Neuronal stem cell (in vitro differentiated cells): ENCODE measurements around the gene FAP. TPM values are rescaled to one million over a fixed set of nuclear protein-coding genes. Genes with fewer than 3 reads are reported as not detected.

Source experiments
- DNase-seq: peaks from one replicate; pipeline ENCODE4 v3.0.0-alpha.2; 2013; ENCODE audit warnings: low spot score
- H2AFZ ChIP-seq: one replicate; pipeline ENCODE4 v1.6.1; 2013; ENCODE audit warnings: mild to moderate bottlenecking, low read length, inconsistent platforms
- H2AK5ac ChIP-seq: 2 replicates; pipeline ENCODE4 v1.6.1; 2013; ENCODE audit warnings: low read depth, mild to moderate bottlenecking, inconsistent platforms, low read length, moderate library complexity, mixed read lengths
- H2BK120ac ChIP-seq: 2 replicates; pipeline ENCODE4 v1.6.1; 2013; ENCODE audit warnings: low read depth, mild to moderate bottlenecking, inconsistent platforms, low read length, moderate library complexity, mixed read lengths
- H2BK12ac ChIP-seq: one replicate; pipeline ENCODE4 v1.6.1; 2013; ENCODE audit warnings: low read length, inconsistent platforms
- H2BK15ac ChIP-seq: 2 replicates; pipeline ENCODE4 v1.6.1; 2013; ENCODE audit warnings: mild to moderate bottlenecking, low read length, inconsistent platforms, mixed read lengths
- H2BK5ac ChIP-seq: one replicate; pipeline ENCODE4 v1.6.1; 2013; ENCODE audit warnings: inconsistent platforms, mild to moderate bottlenecking, low read length, moderate library complexity
- H3K14ac ChIP-seq: one replicate; pipeline ENCODE4 v1.6.1; 2013; ENCODE audit warnings: low read length, inconsistent platforms
- H3K18ac ChIP-seq: 2 replicates; pipeline ENCODE4 v1.6.1; 2013; ENCODE audit warnings: low read length, inconsistent platforms
- H3K23ac ChIP-seq: 2 replicates; pipeline ENCODE4 v1.6.1; 2013; ENCODE audit warnings: low read depth, mild to moderate bottlenecking, mixed read lengths, low read length, inconsistent platforms; ENCODE audit not compliant: poor library complexity
- H3K27ac ChIP-seq: replicated peaks from 3 replicates; pipeline ENCODE4 v1.5.1; 2013; ENCODE audit warnings: low read length, inconsistent platforms
- H3K27me3 ChIP-seq, 3 experiments: 2 replicates each; pipeline ENCODE4 v1.6.1; 2013; ENCODE audit warnings: low read length in 3 of 3, mild to moderate bottlenecking in 2 of 3, inconsistent platforms in 1 of 3, low read depth in 1 of 3, mixed read lengths in 1 of 3, moderate library complexity in 1 of 3; ENCODE audit not compliant: control insufficient read depth in 3 of 3, insufficient read depth in 3 of 3
- H3K36me3 ChIP-seq, 2 donors: replicated peaks in 1 of 2; 2 replicates each; pipeline ENCODE4 v1.6.1; 2013; ENCODE audit warnings: low read length in 2 of 2; ENCODE audit not compliant: control insufficient read depth in 2 of 2, insufficient read depth in 2 of 2
- H3K4ac ChIP-seq: 2 replicates; pipeline ENCODE4 v1.6.1; 2013; ENCODE audit warnings: inconsistent platforms, mild to moderate bottlenecking, low read length, moderate library complexity
- H3K4me1 ChIP-seq, 2 donors: 1 replicate in 1 of 2; 2 replicates in 1 of 2; pipeline ENCODE4 v1.6.1; 2013; ENCODE audit warnings: low read length in 2 of 2, low read depth in 1 of 2; ENCODE audit not compliant: control insufficient read depth in 2 of 2, insufficient read depth in 1 of 2
- H3K4me2 ChIP-seq: one replicate; pipeline ENCODE4 v1.6.1; 2013; ENCODE audit warnings: mild to moderate bottlenecking, low read length, inconsistent platforms; ENCODE audit not compliant: insufficient read depth, poor library complexity, severe bottlenecking
- H3K4me3 ChIP-seq, 2 donors: 2 replicates each; pipeline ENCODE4 v1.5.1; 2013; ENCODE audit warnings: low read length in 2 of 2, mild to moderate bottlenecking in 2 of 2, inconsistent platforms in 1 of 2, moderate library complexity in 1 of 2
- H3K79me1 ChIP-seq: one replicate; pipeline ENCODE4 v1.6.1; 2013; ENCODE audit warnings: low read depth, mild to moderate bottlenecking, inconsistent platforms, low read length, moderate library complexity
- H3K9ac ChIP-seq: one replicate; pipeline ENCODE4 v1.6.1; 2013; ENCODE audit warnings: mild to moderate bottlenecking, low read depth, low read length, inconsistent platforms; ENCODE audit not compliant: poor library complexity
- H3K9me3 ChIP-seq, 2 donors: replicated peaks in 1 of 2; 2 replicates each; pipeline versions ENCODE3 to v1.6.1; 2013; ENCODE audit warnings: low read length in 2 of 2, mild to moderate bottlenecking in 2 of 2, inconsistent platforms in 1 of 2, low read depth in 1 of 2, mixed read lengths in 1 of 2, moderate library complexity in 1 of 2; ENCODE audit not compliant: control insufficient read depth in 2 of 2, insufficient read depth in 1 of 2
- H4K8ac ChIP-seq: one replicate; pipeline ENCODE4 v1.6.1; 2013; ENCODE audit warnings: low read depth, mild to moderate bottlenecking, inconsistent platforms, low read length, moderate library complexity
- H4K91ac ChIP-seq: one replicate; pipeline ENCODE4 v1.6.1; 2013; ENCODE audit warnings: low read length, low read depth, mild to moderate bottlenecking, inconsistent platforms; ENCODE audit not compliant: poor library complexity
- WGBS, 2 donors: extraction: QIAGEN DNeasy Blood & Tissue Kit; methylation state at CpG; one replicate each; pipeline ENCODE4 v1.1.7; 2013; ENCODE audit warnings: missing lambda C conversion rate in 2 of 2, mixed read lengths in 1 of 2; ENCODE audit not compliant: insufficient read length in 2 of 2, insufficient replicate concordance in 1 of 2; ENCODE audit errors: extremely low coverage in 2 of 2; 5-methylcytosine and 5-hydroxymethylcytosine counted together
- polyA plus RNA-seq, 2 experiments: library from polyadenylated mRNA; stranded (reverse); fragments of 200-250 nt; gene quantifications; one replicate each; pipeline ENCODE4 v1.2.3, GENCODE V29; 2013

The FAP gene, protein sequence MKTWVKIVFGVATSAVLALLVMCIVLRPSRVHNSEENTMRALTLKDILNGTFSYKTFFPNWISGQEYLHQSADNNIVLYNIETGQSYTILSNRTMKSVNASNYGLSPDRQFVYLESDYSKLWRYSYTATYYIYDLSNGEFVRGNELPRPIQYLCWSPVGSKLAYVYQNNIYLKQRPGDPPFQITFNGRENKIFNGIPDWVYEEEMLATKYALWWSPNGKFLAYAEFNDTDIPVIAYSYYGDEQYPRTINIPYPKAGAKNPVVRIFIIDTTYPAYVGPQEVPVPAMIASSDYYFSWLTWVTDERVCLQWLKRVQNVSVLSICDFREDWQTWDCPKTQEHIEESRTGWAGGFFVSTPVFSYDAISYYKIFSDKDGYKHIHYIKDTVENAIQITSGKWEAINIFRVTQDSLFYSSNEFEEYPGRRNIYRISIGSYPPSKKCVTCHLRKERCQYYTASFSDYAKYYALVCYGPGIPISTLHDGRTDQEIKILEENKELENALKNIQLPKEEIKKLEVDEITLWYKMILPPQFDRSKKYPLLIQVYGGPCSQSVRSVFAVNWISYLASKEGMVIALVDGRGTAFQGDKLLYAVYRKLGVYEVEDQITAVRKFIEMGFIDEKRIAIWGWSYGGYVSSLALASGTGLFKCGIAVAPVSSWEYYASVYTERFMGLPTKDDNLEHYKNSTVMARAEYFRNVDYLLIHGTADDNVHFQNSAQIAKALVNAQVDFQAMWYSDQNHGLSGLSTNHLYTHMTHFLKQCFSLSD
- 0.13 TPM for polyA plus RNA-seq (2013, experiment 1 of 2)
- 0.28 TPM for polyA plus RNA-seq (2013, experiment 2 of 2)

DNA sequence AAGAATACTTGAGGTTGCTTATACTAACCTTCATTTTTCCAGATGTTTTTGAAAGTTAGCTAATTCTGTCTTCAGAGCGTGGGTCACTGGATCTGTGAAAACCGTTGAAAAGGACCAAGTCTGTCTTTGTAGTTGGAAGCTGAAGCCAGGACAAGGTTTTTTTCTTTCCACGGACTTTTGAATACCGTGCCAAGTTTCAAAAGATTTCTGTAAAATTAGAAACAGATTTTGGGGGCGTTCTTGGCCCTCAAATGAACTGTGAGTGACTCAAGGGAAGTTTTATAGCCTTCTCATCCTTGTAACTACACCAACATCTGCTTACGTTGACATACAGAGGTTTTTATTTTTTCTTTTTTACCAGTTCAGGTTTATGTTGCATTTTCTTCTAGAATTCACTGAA lies at the start of gene FAP:
FAP (minus strand) TSS at position 152 of the 400 bp plus-strand sequence; CDS start at position 34, 118 bp downstream.
- Histone ChIP-seq H2AK5ac (no peak within 1 kb of the TSS), H4K8ac (no peak within 1 kb of the TSS), H2BK15ac (no peak within 1 kb of the TSS), H4K91ac (no peak within 1 kb of the TSS), H2AFZ (no peak within 1 kb of the TSS), H2BK5ac (no peak within 1 kb of the TSS), H3K14ac (no peak within 1 kb of the TSS), H3K4me1 (peaks cover 0 to 3% of the 10 kb centered on the region in 2 donors), H3K9ac (no peak within 1 kb of the TSS), H3K9me3 (no peaks in the 10 kb centered on the region), H3K4me3 (no peak within 1 kb of the TSS), H3K36me3 (no peaks in the 10 kb centered on the region), H3K27me3 (no peaks in the 10 kb centered on the region), H3K4me2 (peak within 1 kb of the TSS; percentile 11), H3K18ac (no peak within 1 kb of the TSS), H3K4ac (no peak within 1 kb of the TSS), H3K23ac (no peak within 1 kb of the TSS), H3K79me1 (no peaks in the 10 kb centered on the region), H2BK120ac (no peak within 1 kb of the TSS), H2BK12ac (no peak within 1 kb of the TSS), H3K27ac (peak within 1 kb of the TSS; percentile 37)
- WGBS, 2 donors = no CpG with 5 or more reads among the region's 6 CpGs
- peak; percentile 23 for DNase-seq

- DNase-seq = no peak
- H3K79me1 ChIP-seq = no peaks in the 10 kb centered on the region
- H2BK15ac ChIP-seq = no peak overlapping the region
- no peak overlapping the region for H3K18ac ChIP-seq
- no peak overlapping the region for H3K4ac ChIP-seq
- H3K4me1 ChIP-seq = no peaks in the 10 kb centered on the region
- no peak overlapping the region for H3K23ac ChIP-seq
- H3K36me3 ChIP-seq = no peaks in the 10 kb centered on the region
- no CpG with 5 or more reads among the region's 3 CpGs for whole genome bisulfite sequencing, 2 donors
- no peaks in the 10 kb centered on the region for H3K9me3 ChIP-seq
- H2BK5ac ChIP-seq = no peak overlapping the region
- no peak overlapping the region for H3K27ac ChIP-seq
- H3K4me2 ChIP-seq = no peak overlapping the region
- H2BK12ac ChIP-seq = no peak overlapping the region
- no peak overlapping the region for H2BK120ac ChIP-seq
- H4K8ac ChIP-seq = no peak overlapping the region
- H3K9ac ChIP-seq = no peak overlapping the region
- H4K91ac ChIP-seq = no peak overlapping the region
- H3K14ac ChIP-seq = no peak overlapping the region
- H2AFZ ChIP-seq = no peak overlapping the region
- no peak overlapping the region for H2AK5ac ChIP-seq
- no peaks in the 10 kb centered on the region for H3K27me3 ChIP-seq
- no peak overlapping the region for H3K4me3 ChIP-seq
Measured at GRCh38 chr2:162291748-162292147, 48.5 kb upstream of the FAP start.

DNA sequence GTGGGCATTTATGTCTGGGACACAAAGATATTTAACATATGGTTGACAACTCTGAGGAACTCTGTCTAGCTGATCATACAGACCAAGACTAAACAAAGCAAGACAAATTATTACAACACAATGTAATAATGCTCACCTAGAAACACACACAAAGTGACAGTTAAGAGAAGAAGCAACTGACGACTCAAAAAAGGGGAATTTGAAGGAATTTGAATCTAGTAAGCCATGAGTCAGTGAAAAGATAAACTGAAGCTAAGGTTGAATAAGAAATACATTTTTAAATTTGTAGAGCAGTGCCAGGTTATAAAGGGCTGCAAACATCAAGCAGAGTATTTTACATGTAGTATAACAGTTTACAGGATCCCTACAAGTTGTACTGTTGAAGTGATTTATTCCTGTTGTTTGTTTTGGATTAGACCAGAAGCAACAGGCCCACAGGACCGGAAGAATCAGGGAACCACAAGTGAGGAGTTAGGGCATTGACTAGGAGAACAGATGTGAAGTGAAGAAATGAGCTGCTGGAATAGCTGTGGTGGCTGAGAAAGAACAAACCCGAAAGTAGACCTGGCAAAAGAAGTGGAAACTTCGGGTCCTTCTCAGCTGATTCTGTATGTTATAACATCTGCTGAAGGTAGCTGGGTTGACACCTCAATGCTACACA lies 39.6 kb upstream of the FAP start:
- Histone ChIP-seq H4K8ac (no peak overlapping the region), H3K14ac (no peak overlapping the region), H3K4me1 (no peaks in the 10 kb centered on the region), H2BK15ac (no peak overlapping the region), H3K36me3 (no peaks in the 10 kb centered on the region), H3K9ac (no peak overlapping the region), H3K79me1 (no peaks in the 10 kb centered on the region), H2BK5ac (no peak overlapping the region), H3K27ac (no peak overlapping the region), H3K18ac (no peak overlapping the region), H2BK120ac (no peak overlapping the region), H3K23ac (no peak overlapping the region), H3K4me2 (no peak overlapping the region), H3K4me3 (no peak overlapping the region), H2AFZ (no peak overlapping the region), H4K91ac (no peak overlapping the region), H3K27me3 (no peaks in the 10 kb centered on the region), H2AK5ac (no peak overlapping the region), H2BK12ac (no peak overlapping the region), H3K4ac (no peak overlapping the region), H3K9me3 (no peaks in the 10 kb centered on the region)
- WGBS, 2 donors = no CpG with 5 or more reads among the region's 4 CpGs
- DNase-seq = no peak

DNA sequence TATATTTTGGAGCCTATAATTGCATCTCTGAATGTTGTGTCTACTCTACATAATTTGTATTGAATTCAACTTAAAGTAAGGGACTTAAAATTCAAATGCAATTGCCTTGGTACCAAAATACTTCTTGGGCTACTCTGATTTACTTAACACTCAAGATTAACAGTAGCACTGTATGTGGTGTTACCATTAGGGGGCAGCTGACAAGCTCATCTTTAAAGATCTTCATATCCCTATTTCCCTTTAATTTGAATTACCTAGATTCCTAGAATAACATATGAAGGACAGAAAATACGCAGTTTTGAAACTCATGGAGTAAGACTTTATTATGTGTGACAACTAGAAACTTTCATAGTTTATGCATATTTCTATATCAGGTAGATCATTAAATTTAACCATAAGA lies 37.4 kb upstream of the FAP start:
- H2AFZ ChIP-seq = no peak overlapping the region
- no peaks in the 10 kb centered on the region for H3K36me3 ChIP-seq
- H4K91ac ChIP-seq = no peak overlapping the region
- no peak overlapping the region for H2BK12ac ChIP-seq
- no peak overlapping the region for H2BK15ac ChIP-seq
- no peak overlapping the region for H3K9ac ChIP-seq
- H3K4me1 ChIP-seq = no peaks in the 10 kb centered on the region
- H4K8ac ChIP-seq = no peak overlapping the region
- no peak overlapping the region for H3K4ac ChIP-seq
- no peaks in the 10 kb centered on the region for H3K27me3 ChIP-seq
- no peak overlapping the region for H3K18ac ChIP-seq
- DNase-seq = no peak
- no peak overlapping the region for H3K27ac ChIP-seq
- no CpG with 5 or more reads among the region's 1 CpG for WGBS, 2 donors
- no peak overlapping the region for H3K23ac ChIP-seq
- H3K79me1 ChIP-seq = no peaks in the 10 kb centered on the region
- no peak overlapping the region for H3K4me3 ChIP-seq
- H3K9me3 ChIP-seq = no peaks in the 10 kb centered on the region
- no peak overlapping the region for H3K14ac ChIP-seq
- H3K4me2 ChIP-seq = peak overlapping the region; percentile 2
- H2AK5ac ChIP-seq = no peak overlapping the region
- H2BK120ac ChIP-seq = no peak overlapping the region
- no peak overlapping the region for H2BK5ac ChIP-seq
